HCT116 (cell line): ENCODE measurements around the gene GRM4. TPM values are rescaled to one million over a fixed set of nuclear protein-coding genes. Genes with fewer than 3 reads are reported as not detected.

Experiments used
- ATAC-seq: fragments of 200-7000 bp; cut with Tn5 transposase; 2 replicates; pipeline ENCODE4 v1.9.1; 2020; ENCODE audit warnings: mild to moderate bottlenecking, moderate library complexity
- BruUV-seq: library from RNA; stranded (reverse); fragments of 400-500 nt; replicated peaks from 2 replicates; lab custom pipeline; 2021; lab: Mats Ljungman, UMichigan
- CTCF ChIA-PET: fragments of 300-600 bp; sonication (Branson Sonifier 250); formaldehyde crosslinking; loops from one replicate; lab custom pipeline; 2021; ENCODE audit warnings: antibody characterized with exemption; lab: Charles Lee
- POLR2A ChIA-PET: fragments of 300-600, 350-600 bp; sonication (Branson Sonifier 250); formaldehyde crosslinking; loops from one replicate; lab custom pipeline; 2021; ENCODE audit warnings: antibody characterized with exemption; lab: Charles Lee
- RAD21 ChIA-PET, 2 experiments: fragments of 300-600 bp; sonication (Branson Sonifier 250); formaldehyde crosslinking; loops; one replicate each; lab custom pipeline; 2023; ENCODE audit warnings: low total read pairs in 2 of 2; ENCODE audit not compliant: uncharacterized antibody in 2 of 2, unreplicated experiment in 2 of 2, low non-redundant PET in 1 of 2; lab: Charles Lee
- DNase-seq: peaks from one replicate; pipeline ENCODE4 v3.0.0-alpha.2; 2010; ENCODE audit warnings: low read depth, low spot score
- H2AFZ ChIP-seq: fragments of 200-600 bp; shearing (Covaris generic), sonication (generic); 2 replicates; pipeline ENCODE4 v1.6.1; 2017; ENCODE audit warnings: low read depth, mixed run types, mixed read lengths, antibody characterized with exemption, low read length; ENCODE audit not compliant: poor library complexity, severe bottlenecking
- H3K27ac ChIP-seq: 2 replicates; pipeline ENCODE4 v1.5.1; 2012; ENCODE audit warnings: low read depth, low read length
- H3K27me3 ChIP-seq: fragments of 200-600 bp; sonication (generic); 2 replicates; pipeline ENCODE4 v1.6.1; 2016; ENCODE audit warnings: mixed run types, low read length, mixed read lengths; ENCODE audit not compliant: insufficient read depth
- H3K36me3 ChIP-seq, 2 experiments: fragments of 200-500 bp in 1 of 2; fragments of 200-600 bp in 1 of 2; sonication (Bioruptor generic) in 1 of 2; sonication (generic) in 1 of 2; 2 replicates each; pipeline versions ENCODE4 v1.5.1 to v1.6.1; 2014 to 2016; ENCODE audit warnings: low read length in 2 of 2, inconsistent platforms in 1 of 2, mixed read lengths in 1 of 2, mixed run types in 1 of 2; ENCODE audit not compliant: insufficient read depth in 2 of 2, control insufficient read depth in 1 of 2
- H3K4me1 ChIP-seq, 2 experiments: fragments of 200-600 bp in 1 of 2; sonication (generic) in 1 of 2; 2 replicates each; pipeline versions ENCODE4 v1.5.1 to v1.6.1; 2012 to 2017; ENCODE audit warnings: low read length in 2 of 2, inconsistent platforms in 1 of 2, mild to moderate bottlenecking in 1 of 2, mixed read lengths in 1 of 2, mixed run types in 1 of 2, moderate library complexity in 1 of 2; ENCODE audit not compliant: insufficient read depth in 2 of 2, control insufficient read depth in 1 of 2
- H3K4me2 ChIP-seq: fragments of 200-600 bp; sonication (generic); 2 replicates; pipeline ENCODE4 v1.6.1; 2017; ENCODE audit warnings: mixed run types, low read length, mixed read lengths
- H3K4me3 ChIP-seq, 2 experiments: fragments of 200-600 bp in 1 of 2; sonication (generic) in 1 of 2; replicated peaks in 1 of 2; 2 replicates each; pipeline ENCODE4 v1.5.1; 2011 to 2016; ENCODE audit warnings: low read length in 2 of 2, control low read depth in 1 of 2, low read depth in 1 of 2, mild to moderate bottlenecking in 1 of 2, mixed read lengths in 1 of 2, mixed run types in 1 of 2
- H3K79me2 ChIP-seq: fragments of 200-600 bp; sonication (generic); 2 replicates; pipeline ENCODE4 v1.6.1; 2017; ENCODE audit warnings: mild to moderate bottlenecking, mixed run types, low read length, moderate library complexity, mixed read lengths; ENCODE audit not compliant: insufficient read depth
- H3K9ac ChIP-seq: fragments of 200-600 bp; sonication (generic); 2 replicates; pipeline ENCODE4 v1.6.1; 2016; ENCODE audit warnings: low read length, mixed read lengths
- H3K9me2 ChIP-seq: fragments of 200-600 bp; sonication (generic), shearing (Covaris generic); 2 replicates; pipeline ENCODE4 v1.6.1; 2017; ENCODE audit warnings: mixed run types, mild to moderate bottlenecking, moderate library complexity; ENCODE audit not compliant: insufficient read depth
- H3K9me3 ChIP-seq, 2 experiments: fragments of 200-500 bp in 1 of 2; fragments of 200-600 bp in 1 of 2; sonication (Bioruptor generic) in 1 of 2; sonication (generic) in 1 of 2; 2 replicates each; pipeline ENCODE4 v1.6.1; 2014 to 2017; ENCODE audit warnings: low read length in 2 of 2, mixed read lengths in 2 of 2, inconsistent platforms in 1 of 2, low read depth in 1 of 2, mild to moderate bottlenecking in 1 of 2, mixed run types in 1 of 2, moderate library complexity in 1 of 2; ENCODE audit not compliant: control insufficient read depth in 1 of 2, insufficient read depth in 1 of 2
- H4K20me1 ChIP-seq: fragments of 200-600 bp; sonication (generic), shearing (Covaris generic); 2 replicates; pipeline ENCODE4 v1.6.1; 2017; ENCODE audit warnings: mixed run types, mild to moderate bottlenecking, moderate library complexity; ENCODE audit not compliant: insufficient read depth
- ATF3 ChIP-seq: IDR thresholded peaks from 2 replicates; pipeline ENCODE4 v1.6.1; 2012
- CBX3 ChIP-seq: IDR thresholded peaks from 2 replicates; pipeline ENCODE4 v1.6.1; 2012; ENCODE audit warnings: low read depth
- CTCF ChIP-seq, 3 experiments: fragments of 200-600 bp in 1 of 3; sonication (generic) in 1 of 3; IDR thresholded peaks in 2 of 3; conservative IDR thresholded peaks in 1 of 3; 2 replicates each; pipeline ENCODE4 v1.5.1; 2012 to 2017; ENCODE audit warnings: low read depth in 2 of 3, low read length in 2 of 3, antibody characterized with exemption in 1 of 3, borderline replicate concordance in 1 of 3, control low read depth in 1 of 3, mild to moderate bottlenecking in 1 of 3, mixed read lengths in 1 of 3, mixed run types in 1 of 3, moderate library complexity in 1 of 3; ENCODE audit not compliant: insufficient read depth in 1 of 3
- ELF1 ChIP-seq: IDR thresholded peaks from 2 replicates; pipeline ENCODE4 v1.6.1; 2012; ENCODE audit warnings: low read depth, borderline replicate concordance
- JUND ChIP-seq: IDR thresholded peaks from 2 replicates; pipeline ENCODE4 v1.6.1; 2012
- RAD21 ChIP-seq: IDR thresholded peaks from 2 replicates; pipeline ENCODE4 v1.6.1; 2012; ENCODE audit warnings: low read depth, mild to moderate bottlenecking
- intact Hi-C: fragments of 100-400 bp; cut with micrococcal nuclease; formaldehyde crosslinking; loops from 2 replicates; pipeline ENCODE4 v1.10.0; 2022
- total RNA-seq: library from RNA; stranded (reverse); gene quantifications from one replicate; pipeline ENCODE4 v1.2.1, GENCODE V29; 2021; ENCODE audit not compliant: unreplicated experiment

Gene GRM4
- total RNA-seq, 1 experiment from 2014 or later, result 2.6 TPM

- Histone ChIP-seq H3K4me1 (peaks cover 4 to 20% of the 10 kb centered on the region in 2 experiments), H3K9me2 (no peaks in the 10 kb centered on the region), H3K79me2 (no peaks in the 10 kb centered on the region), H3K36me3 (no peaks in the 10 kb centered on the region), H2AFZ (no peak overlapping the region), H3K4me3 (no peak overlapping the region), H4K20me1 (no peaks in the 10 kb centered on the region), H3K4me2 (no peak overlapping the region), H3K27me3 (no peaks in the 10 kb centered on the region), H3K27ac (no peak overlapping the region), H3K9me3 (no peaks in the 10 kb centered on the region), H3K9ac (no peak overlapping the region)
- DNase-seq (no peak), ATAC-seq (no peak)
- no TSS peak for BruUV-seq
- intact Hi-C loops, result no loop called here
- TF ChIP-seq RAD21 (peak; percentile 21; the same call in 1 of the 2 replicates), CBX3 (no peak), CTCF (IDR thresholded peaks at IDR 0.05 in 2 of 3, conservative IDR thresholded peaks at IDR 0.05 in 1 of 3; ENCODE audit: borderline replicate concordance in 1 of 3, insufficient read depth in 1 of 3, low read depth in 2 of 3, low read length in 2 of 3) (peak in 2 of 3 experiments; percentile 16 to 19; a peak in 2 of 6 replicates), ATF3 (no peak), JUND (no peak)
- ChIA-PET POLR2A (interaction anchor here (3.0 kb wide), 1 partner anchor 42 kb away, joined by 19 read pairs; the partner anchor contains the start of gene HMGA1), RAD21 (interaction anchor here in 1 of 2 experiments (1.6 kb wide), 1 partner anchor 52 kb away, joined by 3 read pairs; no protein-coding TSS in a partner anchor), CTCF (interaction anchor here (1.8 kb wide), 1 partner anchor 49 kb away, joined by 11 read pairs; no protein-coding TSS in a partner anchor)
Measured at GRCh38 chr6:34194772-34195171, 48.9 kb upstream of the GRM4 start.

GRCh38 chr6:34190504-34191122, 44.7 kb upstream of the GRM4 start:
- H3K9me3 ChIP-seq, result no peaks in the 10 kb centered on the region
- no peak for DNase-seq
- no peak overlapping the region for H3K27ac ChIP-seq
- no peak for ATAC-seq
- no peaks in the 10 kb centered on the region for H4K20me1 ChIP-seq
- H2AFZ ChIP-seq, result no peak overlapping the region
- ChIA-PET CTCF (interaction anchor here (2.1 to 2.6 kb wide), 2 partner anchors 27 to 53 kb away, joined by 5 to 8 read pairs; no protein-coding TSS in a partner anchor), RAD21 (no interaction called here), POLR2A (interaction anchor here (1.0 to 1.9 kb wide), 3 partner anchors 11 to 46 kb away, joined by 3 to 8 read pairs (median 7); partner anchors contain the start of gene HMGA1)
- H3K27me3 ChIP-seq, result no peaks in the 10 kb centered on the region
- no peak overlapping the region for H3K4me3 ChIP-seq
- H3K36me3 ChIP-seq, result no peaks in the 10 kb centered on the region
- peak; percentile 44; the same call in 1 of the 2 replicates for TF ChIP-seq RAD21
- TF ChIP-seq CTCF (IDR thresholded peaks at IDR 0.05 in 2 of 3, conservative IDR thresholded peaks at IDR 0.05 in 1 of 3; ENCODE audit: borderline replicate concordance in 1 of 3, insufficient read depth in 1 of 3, low read depth in 2 of 3, low read length in 2 of 3), result 0 out of 6 replicates have a peak, but pooled peaks of 1 of the 3 experiments have one; percentile 6
- no peak for TF ChIP-seq ELF1
- H3K4me1 ChIP-seq, result no peaks in the 10 kb centered on the region
- no peak overlapping the region for H3K4me2 ChIP-seq
- intact Hi-C loops, result loop anchor here (2.0 kb wide), 1 partner anchor 28 kb away; no protein-coding TSS in a partner anchor
- H3K9ac ChIP-seq, result no peak overlapping the region
- BruUV-seq, result no TSS peak
- H3K9me2 ChIP-seq, result no peaks in the 10 kb centered on the region
- no peaks in the 10 kb centered on the region for H3K79me2 ChIP-seq
